Activated naive CD4-positive, alpha-beta T cell treated with Interleukin-2 at 50 U/mL for 16 hours (primary cell): ENCODE results near the gene CD79B.
A peak's percentile ranks its signal among the peaks of the same experiment; 100 is the strongest.
"Not testable (repeated sequence)": the region's sequence is repeated elsewhere in the genome, so short reads cannot be mapped to it uniquely, and the experiment has no call there.

Experiments
- DNase-seq: peaks from one replicate; pipeline ENCODE4 v3.0.0-alpha.2; 2020

The CD79B gene

DNA sequence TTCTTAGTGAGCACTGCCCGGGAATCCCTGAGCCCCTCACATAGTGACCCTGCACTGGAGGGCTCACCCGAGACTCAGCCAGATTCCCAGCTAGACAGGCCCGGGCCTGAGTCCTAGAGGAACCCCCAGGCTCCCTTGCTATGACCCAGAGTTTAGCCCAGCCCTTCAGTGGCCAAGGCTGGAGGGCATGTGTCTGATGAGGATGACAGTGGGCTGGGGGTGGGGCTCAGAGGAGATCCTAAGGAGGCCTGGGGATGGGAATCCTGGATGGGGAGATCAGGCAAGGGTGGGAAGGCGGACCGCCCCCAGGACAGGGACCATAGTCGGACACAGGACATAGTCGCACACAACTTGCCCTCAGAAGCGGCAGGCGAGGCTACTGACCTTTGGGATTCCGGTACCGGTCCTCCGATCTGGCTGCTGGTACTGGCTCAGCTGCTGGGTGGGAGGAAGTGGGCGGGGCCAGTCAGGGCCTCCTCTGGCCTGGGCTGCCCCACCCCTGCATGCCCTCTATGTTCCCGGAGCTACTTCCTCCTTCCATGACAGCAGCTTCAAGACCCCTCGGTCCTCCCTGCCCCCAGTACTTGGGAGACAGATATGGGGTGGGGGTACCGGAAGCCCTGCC, 1.1 kb downstream of the CD79B start:
- DNase-seq: peak; percentile 60

DNA sequence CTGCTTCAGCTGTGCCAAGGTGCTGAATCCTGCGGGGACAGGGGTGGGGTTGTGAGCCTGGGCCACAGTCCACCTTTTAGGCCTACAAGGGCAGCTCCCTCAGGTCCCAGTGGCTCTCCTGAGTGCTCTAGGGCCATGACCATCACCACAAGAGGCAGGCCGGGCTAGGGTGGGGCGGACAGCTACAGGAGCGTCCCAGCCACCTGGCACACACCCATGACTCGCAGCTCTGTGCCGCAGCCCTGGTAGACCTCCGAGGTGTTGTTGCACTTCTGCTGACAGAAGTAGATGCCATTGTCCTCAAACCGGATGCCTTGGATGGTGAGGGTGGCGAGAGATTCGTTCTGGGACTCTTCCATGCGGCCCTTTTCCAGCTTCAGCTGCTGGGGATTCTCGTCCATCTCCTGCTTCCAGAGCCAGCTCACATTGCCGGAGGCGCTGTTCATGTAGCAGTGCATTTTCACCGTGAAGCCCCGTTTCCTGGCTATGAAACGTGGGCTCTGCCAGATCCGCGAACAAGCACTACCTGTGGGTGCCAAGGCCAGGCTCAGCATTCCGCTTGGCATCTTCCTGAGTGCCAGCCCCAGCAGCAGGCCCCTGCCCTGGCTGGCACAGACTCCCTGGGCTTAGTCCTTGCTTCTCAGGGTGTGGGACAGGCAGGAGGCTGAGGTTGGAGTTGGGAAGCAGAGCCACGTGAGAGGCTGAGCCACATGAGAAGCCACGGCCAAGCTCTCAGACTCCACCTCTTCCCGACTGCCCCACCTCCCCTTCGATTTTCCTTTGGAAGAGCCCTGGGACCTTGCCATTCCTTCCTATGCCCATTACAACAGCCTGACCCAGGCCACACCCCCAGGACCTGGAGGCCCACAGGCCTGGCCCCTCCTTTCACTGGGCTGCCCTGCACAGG, 2.0 kb downstream of the CD79B start:
- no peak for DNase-seq

DNA sequence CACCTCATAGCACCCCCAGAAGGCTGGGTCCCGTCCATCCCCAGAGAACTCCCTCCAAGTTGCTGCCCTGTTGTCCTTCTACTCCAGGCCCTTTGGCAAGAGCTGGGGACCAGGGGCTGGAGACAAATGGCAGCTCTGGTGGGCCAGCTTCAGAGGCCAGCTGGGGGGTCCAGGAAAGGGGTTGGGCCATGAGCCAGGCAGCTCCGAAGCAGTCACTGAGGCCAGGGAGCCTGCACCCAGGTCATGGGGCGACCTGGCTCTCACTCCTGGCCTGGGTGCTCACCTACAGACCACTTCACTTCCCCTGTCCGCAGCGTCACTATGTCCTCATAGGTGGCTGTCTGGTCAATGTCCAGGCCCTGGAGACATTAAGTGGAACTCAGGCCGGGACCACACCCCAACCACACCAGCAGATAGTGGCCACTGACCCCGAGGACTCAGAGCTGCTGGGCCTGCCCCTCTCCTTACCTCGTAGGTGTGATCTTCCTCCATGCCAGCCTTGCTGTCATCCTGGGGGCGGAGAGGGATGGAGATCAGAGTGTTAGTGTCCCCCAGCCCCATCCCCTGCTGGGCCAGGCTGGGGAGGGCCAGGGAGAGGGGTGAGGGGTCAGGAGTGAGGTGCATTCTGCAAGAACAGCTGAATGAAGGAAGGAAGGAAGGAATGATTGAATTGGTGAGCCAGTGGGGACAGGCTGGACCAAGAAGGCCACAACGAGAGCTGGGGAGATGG, 3.0 kb downstream of the CD79B start:
- DNase-seq: no peak

DNA sequence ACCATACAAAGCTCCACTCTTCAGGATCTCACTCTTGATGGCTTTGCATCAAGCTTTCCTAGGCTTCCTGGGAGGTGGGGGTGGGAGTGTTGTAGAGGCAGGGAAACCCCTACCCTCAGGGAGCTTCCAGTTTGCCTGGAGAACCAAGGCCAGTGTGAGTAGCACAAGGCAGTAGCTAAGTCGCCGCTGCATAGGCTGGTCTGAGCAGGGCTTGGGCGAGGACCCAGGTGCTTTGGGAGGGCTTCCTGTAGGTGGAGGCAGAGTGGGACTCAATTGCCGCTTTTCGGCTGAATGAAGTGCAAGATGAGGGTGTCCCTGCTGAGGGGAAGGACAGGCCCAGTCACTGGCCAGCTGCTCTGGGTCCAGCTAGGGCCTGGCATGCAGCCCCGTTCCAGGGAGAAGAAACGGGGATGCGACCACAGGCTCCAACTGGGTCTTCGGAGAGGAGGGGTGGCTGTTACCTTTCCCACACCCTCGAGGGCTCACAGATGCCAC, 3.9 kb downstream of the CD79B start:
- no peak for DNase-seq

DNA sequence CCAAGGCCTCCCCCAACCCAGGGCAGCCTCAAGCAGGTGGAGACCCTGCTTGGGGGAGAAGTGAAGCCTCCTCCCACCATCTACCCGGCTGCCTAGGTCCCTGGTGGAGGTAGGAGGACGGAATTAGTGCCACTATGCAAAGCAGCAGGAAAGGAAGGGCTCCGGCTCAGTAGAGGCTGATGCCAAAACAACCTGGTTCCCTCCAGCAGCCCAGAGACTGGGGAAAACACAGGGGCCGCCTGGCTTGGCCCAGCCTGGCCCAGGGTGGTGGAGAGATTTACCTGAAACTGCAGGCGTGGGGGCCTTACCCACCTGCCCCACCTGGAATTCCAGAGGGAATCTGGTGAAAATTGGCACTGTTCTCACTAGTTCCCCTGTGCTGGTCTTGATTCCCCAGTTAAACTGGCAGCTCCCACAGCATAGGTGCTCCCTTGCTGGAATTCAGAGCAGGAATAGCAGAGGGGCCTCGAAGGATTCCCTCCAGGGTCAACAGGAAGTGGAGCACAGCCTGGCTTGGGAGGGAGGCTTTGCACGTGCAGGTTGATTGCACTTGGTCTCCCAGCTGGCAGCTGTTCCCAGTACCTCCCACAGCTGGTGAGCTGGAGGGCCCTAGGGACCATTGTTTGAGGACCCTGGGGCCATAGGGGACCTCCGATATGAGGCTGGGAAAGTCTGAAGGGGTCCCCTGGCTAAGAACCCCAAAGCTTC, 4.5 kb downstream of the CD79B start:
- no peak for DNase-seq

DNA sequence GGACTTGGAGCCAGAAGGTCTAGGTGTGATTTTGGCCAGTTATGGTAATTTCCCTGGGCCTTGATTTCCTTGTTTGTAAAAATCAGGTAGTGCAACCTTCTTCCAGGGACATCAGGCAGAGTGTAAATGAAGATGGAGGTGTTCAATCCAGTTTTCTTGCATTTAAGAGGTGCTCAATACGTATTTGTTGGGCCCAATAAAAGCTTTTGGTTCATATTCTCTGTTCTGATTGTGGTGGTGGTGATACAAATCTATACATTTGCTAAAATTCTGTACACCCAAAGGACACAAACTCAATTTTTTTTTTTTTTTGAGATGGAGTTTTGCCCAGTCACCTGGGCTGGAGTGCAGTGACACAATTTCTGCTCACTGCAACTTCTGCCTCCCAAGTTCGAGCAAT, 6.0 kb downstream of the CD79B start:
- DNase-seq: no peak

DNA sequence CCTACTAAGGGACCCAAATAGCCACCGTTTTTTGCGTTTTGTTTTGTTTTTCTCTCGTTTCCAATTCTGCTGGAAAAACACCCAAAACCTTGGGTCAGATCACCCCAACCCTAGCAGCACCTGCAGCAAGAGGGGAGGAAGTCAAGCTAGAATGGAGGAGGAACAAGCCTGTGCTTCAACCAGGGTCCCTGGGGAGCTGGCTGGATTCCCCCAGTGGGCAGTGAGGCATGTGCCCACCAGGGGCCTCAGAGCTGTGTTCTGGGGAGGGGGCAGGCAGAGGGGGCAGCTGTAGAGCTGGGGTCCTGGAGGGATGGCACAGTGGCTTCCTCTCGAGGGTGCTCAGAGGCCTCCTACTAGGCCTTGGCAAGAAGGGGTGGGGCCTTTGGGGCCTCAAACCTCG, 6.5 kb downstream of the CD79B start:
- DNase-seq: no peak

DNA sequence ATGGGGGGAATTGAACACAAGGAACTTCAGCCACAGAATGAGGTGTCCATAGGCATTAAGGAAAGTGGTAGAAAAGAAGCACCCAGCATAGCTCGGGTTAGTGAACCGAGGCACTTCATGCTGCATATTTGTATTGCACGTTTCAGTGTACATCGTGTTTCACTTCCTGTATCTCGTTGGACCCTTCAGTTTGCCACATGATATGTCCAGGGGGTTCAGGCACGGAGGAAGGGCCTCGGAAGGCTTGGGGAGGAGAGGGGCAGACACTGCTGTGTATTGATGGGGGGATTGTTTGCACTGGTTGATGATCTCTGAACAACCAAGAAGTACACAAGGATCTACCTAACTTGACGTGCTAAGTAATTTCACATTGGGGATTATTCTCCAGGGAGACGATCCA, 9.7 kb downstream of the CD79B start:
- DNase-seq: not testable (repeated sequence)

DNA sequence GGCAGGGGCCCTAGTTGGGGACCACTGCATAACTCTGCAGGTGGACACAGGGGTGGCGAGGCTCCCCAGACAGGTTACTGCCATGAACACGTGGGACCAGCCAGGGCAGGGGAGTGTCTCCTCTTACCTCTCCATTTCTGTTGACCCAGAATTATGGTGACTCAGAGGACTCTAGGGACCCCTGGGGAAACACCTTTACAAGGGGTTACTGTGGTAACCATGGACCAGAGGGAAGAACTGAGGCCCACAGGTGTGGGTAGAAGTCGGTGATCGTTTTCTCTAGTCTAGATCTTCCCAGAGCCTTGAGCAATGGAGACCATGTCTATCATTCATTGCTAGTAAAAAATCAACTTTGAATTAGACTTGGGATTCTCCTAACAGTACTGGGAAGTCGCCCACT, 11.4 kb downstream of the CD79B start:
- DNase-seq: not testable (repeated sequence)

DNA sequence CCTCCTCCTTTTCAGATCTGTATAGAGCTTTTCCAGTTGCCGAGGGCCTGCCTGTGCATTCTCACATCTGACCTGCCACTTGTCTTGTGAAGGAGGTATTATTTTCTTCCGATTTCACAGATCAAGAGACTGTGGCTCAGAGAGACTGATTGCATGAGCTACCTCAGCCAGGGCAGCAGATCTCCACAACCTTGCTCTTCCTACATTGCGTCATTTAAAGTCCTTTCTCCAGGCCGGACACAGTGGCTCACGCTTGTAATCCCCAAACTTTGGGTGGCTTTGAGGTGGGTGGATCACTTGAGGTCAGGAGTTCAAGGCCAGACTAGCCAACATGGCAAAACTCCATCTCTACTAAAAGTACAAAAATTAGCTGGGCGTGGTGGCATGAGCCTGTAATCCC, 12.1 kb downstream of the CD79B start:
- not testable (repeated sequence) for DNase-seq

DNA sequence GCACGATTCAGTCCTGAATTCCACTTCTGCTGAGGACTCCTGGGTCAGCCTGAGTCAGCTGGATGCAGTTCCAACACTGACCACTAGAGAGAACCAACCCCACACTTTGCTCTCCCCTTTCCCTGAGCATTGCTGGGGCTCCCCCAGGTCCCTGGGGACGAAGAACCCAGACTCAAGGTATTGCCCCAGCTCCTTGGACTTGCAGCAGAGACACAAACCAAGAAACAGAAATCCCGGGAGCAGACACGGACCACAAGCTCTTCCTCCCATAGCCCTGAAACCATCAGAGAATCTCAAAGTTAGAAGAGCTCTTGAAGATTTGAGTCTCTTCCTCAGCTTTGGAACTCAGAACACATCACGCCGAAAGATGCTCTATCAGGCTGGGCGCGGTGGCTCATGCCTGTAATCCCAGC, 12.8 kb downstream of the CD79B start:
- DNase-seq: peak; percentile 73

DNA sequence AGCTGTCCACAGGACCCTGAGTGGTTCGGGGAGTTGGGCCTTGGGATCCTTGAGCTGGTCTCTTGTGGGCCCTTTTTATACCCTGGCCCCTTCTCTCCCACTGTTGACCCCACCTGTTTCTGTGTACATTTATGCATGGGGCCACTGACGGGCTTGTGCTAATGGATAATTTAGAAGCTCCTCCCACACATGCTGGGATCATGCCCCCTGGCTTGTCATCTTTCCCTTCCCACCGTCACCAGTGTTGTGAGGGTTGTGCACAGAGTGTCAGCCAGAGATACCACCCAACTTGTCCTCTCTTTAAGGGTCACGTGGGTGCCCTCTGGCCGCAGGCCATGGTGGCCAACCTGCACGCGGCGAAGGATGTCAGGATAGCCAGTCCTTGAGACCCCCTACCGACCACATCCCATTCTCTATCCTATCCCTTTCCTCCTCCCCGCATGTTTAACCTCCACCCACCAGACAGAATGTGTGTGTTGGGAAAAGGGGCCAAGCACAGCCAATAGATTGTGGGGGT, 13.3 kb downstream of the CD79B start, which contains the start of gene GH1:
Gene GH1, minus strand, starts transcription at position 51 of the 517 bp plus-strand sequence. CDS start 63 bp downstream, outside the sequence.
- not testable (repeated sequence) for DNase-seq

DNA sequence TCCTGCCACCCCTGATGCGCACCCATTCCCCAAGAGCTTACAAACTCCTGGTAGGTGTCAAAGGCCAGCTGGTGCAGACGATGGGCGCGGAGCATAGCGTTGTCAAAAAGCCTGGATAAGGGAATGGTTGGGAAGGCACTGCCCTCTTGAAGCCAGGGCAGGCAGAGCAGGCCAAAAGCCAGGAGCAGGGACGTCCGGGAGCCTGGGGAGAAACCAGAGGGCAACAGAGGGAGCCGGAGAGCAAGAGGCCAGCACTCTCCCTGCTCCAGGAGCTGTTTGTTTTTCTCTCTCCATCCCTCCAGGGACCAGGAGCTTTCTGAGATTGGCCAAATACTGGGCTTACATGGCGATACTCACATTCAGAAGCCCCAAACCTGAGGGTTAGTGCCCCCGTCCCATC, 13.8 kb downstream of the CD79B start:
- no peak for DNase-seq

DNA sequence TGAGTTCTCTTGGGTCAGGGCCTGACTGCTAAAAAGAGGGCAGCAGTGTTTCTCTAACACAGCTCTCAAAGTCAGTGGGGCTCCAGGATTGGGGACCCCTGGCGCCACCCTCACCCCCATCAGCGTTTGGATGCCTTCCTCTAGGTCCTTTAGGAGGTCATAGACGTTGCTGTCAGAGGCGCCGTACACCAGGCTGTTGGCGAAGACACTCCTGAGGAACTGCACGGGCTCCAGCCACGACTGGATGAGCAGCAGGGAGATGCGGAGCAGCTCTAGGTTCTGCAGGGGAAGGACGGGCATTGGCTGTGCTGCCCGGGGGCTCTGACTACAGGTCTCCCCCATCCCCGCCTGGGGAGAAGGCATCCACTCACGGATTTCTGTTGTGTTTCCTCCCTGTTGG, 14.5 kb downstream of the CD79B start:
- no peak for DNase-seq

DNA sequence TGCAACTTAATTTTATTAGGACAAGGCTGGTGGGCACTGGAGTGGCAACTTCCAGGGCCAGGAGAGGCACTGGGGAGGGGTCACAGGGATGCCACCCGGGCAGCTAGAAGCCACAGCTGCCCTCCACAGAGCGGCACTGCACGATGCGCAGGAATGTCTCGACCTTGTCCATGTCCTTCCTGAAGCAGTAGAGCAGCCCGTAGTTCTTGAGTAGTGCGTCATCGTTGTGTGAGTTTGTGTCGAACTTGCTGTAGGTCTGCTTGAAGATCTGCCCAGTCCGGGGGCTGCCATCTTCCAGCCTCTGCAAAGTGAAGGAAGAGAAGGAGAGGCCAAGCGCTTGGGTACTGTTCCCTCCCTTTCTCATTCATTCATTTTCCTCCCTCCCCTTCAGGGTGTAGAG, 14.9 kb downstream of the CD79B start:
- not testable (repeated sequence) for DNase-seq

DNA sequence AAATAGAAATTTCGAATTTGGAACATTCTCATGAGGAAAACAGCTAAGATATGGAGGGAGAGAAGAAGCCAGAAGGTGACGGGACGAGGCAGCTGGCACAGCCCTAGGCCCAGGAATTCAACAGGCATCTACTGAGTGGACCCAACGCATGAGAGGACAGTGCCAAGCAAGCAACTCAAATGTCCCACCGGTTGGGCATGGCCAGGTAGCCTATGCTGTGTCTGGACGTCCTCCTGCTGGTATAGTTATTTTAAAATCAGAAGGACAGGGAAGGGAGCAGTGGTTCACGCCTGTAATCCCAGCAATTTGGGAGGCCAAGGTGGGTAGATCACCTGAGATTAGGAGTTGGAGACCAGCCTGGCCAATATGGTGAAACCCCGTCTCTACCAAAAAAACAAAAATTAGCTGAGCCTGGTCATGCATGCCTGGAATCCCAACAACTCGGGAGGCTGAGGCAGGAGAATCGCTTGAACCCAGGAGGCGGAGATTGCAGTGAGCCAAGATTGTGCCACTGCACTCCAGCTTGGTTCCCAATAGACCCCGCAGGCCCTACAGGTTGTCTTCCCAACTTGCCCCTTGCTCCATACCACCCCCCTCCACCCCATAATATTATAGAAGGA, 15.5 kb downstream of the CD79B start:
- no peak for DNase-seq

DNA sequence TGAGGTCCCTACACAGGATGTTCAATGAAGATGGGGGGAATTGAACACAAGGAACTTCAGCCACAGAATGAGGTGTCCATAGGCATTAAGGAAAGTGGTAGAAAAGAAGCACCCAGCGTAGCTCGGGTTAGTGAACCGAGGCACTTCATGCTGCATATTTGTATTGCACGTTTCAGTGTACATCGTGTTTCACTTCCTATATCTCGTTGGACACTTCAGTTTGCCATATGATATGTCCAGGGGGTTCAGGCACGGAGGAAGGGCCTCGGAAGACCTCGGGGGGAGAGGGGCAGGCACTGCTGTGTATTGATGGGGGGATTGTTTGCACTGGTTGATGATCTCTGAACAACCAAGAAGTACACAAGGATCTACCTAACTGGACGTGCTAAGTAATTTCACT, 16.4 kb downstream of the CD79B start:
- not testable (repeated sequence) for DNase-seq

DNA sequence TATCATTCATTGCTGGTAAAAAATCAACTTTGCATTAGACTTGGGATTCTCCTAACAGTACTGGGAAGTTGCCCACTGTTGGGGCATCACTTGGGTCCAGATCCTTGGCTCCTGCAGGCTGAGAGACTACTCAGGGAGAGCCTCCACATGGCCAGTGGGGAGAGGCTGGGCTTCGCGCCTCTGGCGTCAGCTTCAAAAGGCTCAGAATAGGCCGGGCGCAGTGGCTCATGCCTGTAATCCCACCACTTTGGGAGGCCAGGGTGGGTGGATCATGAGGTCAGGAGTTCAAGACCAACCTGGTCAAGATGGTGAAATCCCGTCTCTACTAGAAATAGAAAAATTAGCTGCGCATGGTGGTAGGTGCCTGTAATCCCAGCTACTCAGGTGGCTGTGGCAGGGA, 17.7 kb downstream of the CD79B start:
- no peak for DNase-seq

DNA sequence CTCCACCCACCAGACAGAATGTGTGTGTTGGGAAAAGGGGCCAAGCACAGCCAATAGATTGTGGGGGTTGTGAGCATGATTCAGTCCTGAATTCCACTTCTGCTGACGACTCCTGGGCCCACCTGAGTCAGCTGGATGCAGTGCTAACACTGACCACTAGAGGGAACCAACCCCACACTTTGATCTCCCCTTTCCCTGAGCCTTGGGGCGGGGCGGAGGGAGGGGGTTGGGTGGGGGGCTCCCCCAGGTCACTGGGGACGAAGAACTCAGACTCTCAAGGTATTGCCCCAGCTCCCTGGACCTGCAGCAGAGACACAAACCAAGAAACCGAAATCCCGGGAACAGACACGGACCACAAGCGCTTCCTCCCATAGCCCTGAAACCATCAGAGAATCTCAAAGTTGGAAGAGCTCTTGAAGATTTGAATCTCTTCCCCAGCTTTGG, 20.5 kb downstream of the CD79B start:
- DNase-seq: peak; percentile 68

DNA sequence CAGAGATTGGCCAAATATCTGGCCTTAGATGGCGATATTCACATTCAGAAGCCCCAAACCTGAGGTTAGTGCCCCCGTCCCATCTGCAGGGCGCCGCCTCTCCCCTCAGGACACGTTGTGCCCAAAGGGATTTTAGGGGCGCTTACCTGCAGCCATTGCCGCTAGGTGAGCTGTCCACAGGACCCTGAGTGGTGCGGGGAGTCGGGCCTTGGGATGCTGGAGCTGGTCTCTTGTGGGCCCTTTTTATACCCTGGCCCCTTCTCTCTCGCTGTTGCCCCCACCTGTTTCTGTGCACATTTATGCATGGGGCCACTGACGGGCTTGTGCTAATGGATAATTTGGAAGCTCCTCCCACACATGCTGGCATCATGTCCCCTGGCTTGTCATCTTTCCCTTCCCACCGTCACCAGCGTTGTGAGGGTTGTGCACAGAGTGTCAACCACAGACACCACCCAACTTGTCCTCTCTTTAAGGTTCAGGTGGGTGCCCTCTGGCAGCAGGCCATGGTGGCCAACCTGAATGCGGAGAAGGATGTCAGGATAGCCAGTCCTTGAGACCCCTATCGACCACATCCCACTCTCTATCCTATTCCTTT, 21.0 kb downstream of the CD79B start, which contains the start of gene CSHL1:
Gene CSHL1, minus strand, starts transcription at position 218 of the 595 bp plus-strand sequence. Its CDS starts 62 bp downstream, at position 156.
- no peak for DNase-seq

DNA sequence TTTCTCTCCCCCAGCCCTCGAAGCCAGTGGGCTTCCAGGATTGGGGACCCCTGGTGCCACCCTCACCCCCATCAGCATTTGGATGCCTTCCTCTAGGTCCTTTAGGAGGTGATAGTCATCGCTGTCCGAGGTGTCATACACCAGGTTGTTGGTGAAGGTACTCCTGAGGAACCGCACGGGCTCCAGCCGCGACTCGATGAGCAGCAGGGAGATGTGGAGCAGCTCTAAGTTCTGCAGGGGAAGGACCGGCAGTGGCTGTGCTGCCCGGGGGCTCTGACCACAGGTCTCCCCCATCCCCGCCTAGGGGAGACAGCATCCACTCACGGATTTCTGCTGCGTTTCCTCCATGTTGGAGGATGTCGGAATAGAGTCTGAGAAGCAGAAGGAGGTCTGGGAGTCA, 22.0 kb downstream of the CD79B start:
- no peak for DNase-seq
